Keratinocyte (primary cell): ENCODE measurements around the gene ANO10.

Source experiments
- EZH2 ChIP-seq: IDR thresholded peaks from one replicate; pipeline ENCODE4 v1.6.1; 2012; ENCODE audit warnings: inconsistent platforms, mild to moderate bottlenecking, low read length, moderate library complexity
- TF ChIP-seq, protein P1 (sequence below), 3 experiments: IDR thresholded peaks in 1 of 3; conservative IDR thresholded peaks in 1 of 3; optimal IDR thresholded peaks in 1 of 3; 2 replicates in 2 of 3; 3 replicates in 1 of 3; pipeline versions ENCODE3 to v1.5.1; 2011; ENCODE audit warnings: low read length in 3 of 3, mild to moderate bottlenecking in 3 of 3, moderate library complexity in 2 of 3, control low read depth in 1 of 3, inconsistent platforms in 1 of 3; ENCODE audit not compliant: insufficient read depth in 2 of 3; ENCODE audit errors: extremely low read depth in 1 of 3

DNA sequence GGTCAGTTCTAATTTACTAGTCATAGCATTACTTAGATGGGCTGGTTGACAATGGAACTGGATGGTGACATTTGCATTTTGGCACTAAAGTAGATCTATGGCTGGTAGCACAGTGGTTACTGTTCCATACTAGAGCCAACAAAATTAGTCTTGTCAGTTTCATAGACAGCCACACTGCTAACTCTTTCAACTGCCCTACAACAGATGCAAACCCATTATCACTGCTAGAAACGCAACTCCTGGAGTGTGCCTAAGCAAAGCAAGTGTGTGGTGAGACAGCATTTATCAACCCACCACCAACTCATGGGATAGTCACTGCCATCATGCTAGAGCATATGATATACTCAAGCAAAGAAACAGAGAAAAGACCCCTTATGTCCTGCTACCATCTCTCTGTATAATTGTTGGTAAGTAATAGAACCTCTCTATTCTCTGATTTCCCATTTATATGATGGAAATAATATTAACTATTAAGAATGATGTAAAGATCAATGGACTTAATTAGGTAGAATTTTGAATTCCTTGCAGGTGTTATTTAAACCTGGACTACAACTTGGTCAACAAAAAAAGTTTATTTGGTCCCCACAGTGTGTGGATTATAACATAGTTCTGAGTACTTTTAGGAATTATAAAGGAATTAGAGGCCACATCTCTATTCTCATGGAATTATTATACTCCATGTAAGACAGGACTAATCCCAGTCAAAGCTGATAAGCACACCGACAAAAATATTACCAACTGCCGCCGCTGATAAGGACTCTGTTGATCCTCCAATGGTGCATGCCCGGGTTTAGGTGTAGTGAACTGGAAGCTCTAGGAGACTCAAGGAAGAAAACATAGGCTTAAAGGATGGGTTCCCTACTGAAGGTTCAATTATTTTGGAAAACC lies 49.1 kb upstream of the ANO10 start:
- TF ChIP-seq EZH2: no peak
- TF ChIP-seq, protein P1, sequence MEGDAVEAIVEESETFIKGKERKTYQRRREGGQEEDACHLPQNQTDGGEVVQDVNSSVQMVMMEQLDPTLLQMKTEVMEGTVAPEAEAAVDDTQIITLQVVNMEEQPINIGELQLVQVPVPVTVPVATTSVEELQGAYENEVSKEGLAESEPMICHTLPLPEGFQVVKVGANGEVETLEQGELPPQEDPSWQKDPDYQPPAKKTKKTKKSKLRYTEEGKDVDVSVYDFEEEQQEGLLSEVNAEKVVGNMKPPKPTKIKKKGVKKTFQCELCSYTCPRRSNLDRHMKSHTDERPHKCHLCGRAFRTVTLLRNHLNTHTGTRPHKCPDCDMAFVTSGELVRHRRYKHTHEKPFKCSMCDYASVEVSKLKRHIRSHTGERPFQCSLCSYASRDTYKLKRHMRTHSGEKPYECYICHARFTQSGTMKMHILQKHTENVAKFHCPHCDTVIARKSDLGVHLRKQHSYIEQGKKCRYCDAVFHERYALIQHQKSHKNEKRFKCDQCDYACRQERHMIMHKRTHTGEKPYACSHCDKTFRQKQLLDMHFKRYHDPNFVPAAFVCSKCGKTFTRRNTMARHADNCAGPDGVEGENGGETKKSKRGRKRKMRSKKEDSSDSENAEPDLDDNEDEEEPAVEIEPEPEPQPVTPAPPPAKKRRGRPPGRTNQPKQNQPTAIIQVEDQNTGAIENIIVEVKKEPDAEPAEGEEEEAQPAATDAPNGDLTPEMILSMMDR (optimal IDR thresholded peaks at IDR 0.05 in 1 of 3, IDR thresholded peaks at IDR 0.05 in 1 of 3, conservative IDR thresholded peaks at IDR 0.05 in 1 of 3; ENCODE audit: extremely low read depth in 1 of 3, insufficient read depth in 2 of 3, low read length in 3 of 3): no peak
